Loucy (cell line): ENCODE data around the gene SOD2.

Source experiments
- H2AFZ ChIP-seq: fragments of 200-600 bp; sonication (generic); 2 replicates; pipeline ENCODE4 v1.6.0; 2016; ENCODE audit warnings: antibody characterized with exemption, mild to moderate bottlenecking, low read length, moderate library complexity
- H3F3A ChIP-seq: fragments of 200-600 bp; 2 replicates; pipeline ENCODE4 v1.6.0; 2016; ENCODE audit warnings: antibody characterized with exemption, low read depth, mild to moderate bottlenecking
- H3K27me3 ChIP-seq: fragments of 200-600 bp; sonication (generic); 2 replicates; pipeline ENCODE4 v1.6.1; 2014; ENCODE audit warnings: low read length, mild to moderate bottlenecking; ENCODE audit not compliant: insufficient read depth, poor library complexity, severe bottlenecking
- H3K36me3 ChIP-seq: fragments of 200-600 bp; sonication (generic); 2 replicates; pipeline ENCODE4 v1.6.1; 2016; ENCODE audit warnings: low read length; ENCODE audit not compliant: insufficient read depth
- H3K4me1 ChIP-seq: fragments of 200-600 bp; sonication (generic); 2 replicates; pipeline ENCODE4 v1.5.1; 2014; ENCODE audit warnings: low read length, mild to moderate bottlenecking; ENCODE audit not compliant: insufficient read depth, poor library complexity, severe bottlenecking
- H3K4me2 ChIP-seq: fragments of 200-600 bp; sonication (generic); 2 replicates; pipeline ENCODE4 v1.6.0; 2014; ENCODE audit warnings: antibody characterized with exemption, low read length, low read depth, mild to moderate bottlenecking; ENCODE audit not compliant: poor library complexity, severe bottlenecking
- H3K4me3 ChIP-seq: fragments of 200-600 bp; sonication (generic); 2 replicates; pipeline ENCODE4 v1.5.1; 2014; ENCODE audit warnings: low read length, mild to moderate bottlenecking, mixed read lengths; ENCODE audit not compliant: poor library complexity, severe bottlenecking
- H3K79me2 ChIP-seq: fragments of 200-600 bp; sonication (generic); 2 replicates; pipeline ENCODE4 v1.6.1; 2014; ENCODE audit warnings: low read length; ENCODE audit not compliant: insufficient read depth
- H3K9ac ChIP-seq: fragments of 200-600 bp; sonication (generic); 2 replicates; pipeline ENCODE4 v1.6.0; 2014; ENCODE audit warnings: mild to moderate bottlenecking, low read depth, low read length, moderate library complexity; ENCODE audit not compliant: poor library complexity, severe bottlenecking
- H3K9me2 ChIP-seq: fragments of 200-600 bp; sonication (generic); replicated peaks from 2 replicates; pipeline ENCODE4 v1.6.1; 2016; ENCODE audit warnings: low read depth, low read length, mixed read lengths
- H3K9me3 ChIP-seq: fragments of 200-600 bp; sonication (generic); 2 replicates; pipeline ENCODE4 v1.6.1; 2014; ENCODE audit warnings: mild to moderate bottlenecking, antibody characterized with exemption, low read length, low read depth; ENCODE audit not compliant: insufficient read depth
- H4K20me1 ChIP-seq: fragments of 200-600 bp; sonication (generic); 2 replicates; pipeline ENCODE4 v1.6.0; 2014; ENCODE audit warnings: antibody characterized with exemption, low read length, mild to moderate bottlenecking; ENCODE audit not compliant: insufficient read depth, poor library complexity, severe bottlenecking
- EZH2phosphoT487 ChIP-seq: fragments of 200-600 bp; IDR thresholded peaks from 2 replicates; pipeline ENCODE4 v1.6.1; 2018; ENCODE audit warnings: antibody characterized with exemption, mild to moderate bottlenecking, moderate library complexity, borderline replicate concordance
- TF ChIP-seq, protein P1 (sequence below): fragments of 200-600 bp; sonication (generic); conservative IDR thresholded peaks from 2 replicates; pipeline ENCODE4 v1.5.1; 2014; ENCODE audit warnings: mild to moderate bottlenecking, antibody characterized with exemption, low read length

Gene SOD2

DNA sequence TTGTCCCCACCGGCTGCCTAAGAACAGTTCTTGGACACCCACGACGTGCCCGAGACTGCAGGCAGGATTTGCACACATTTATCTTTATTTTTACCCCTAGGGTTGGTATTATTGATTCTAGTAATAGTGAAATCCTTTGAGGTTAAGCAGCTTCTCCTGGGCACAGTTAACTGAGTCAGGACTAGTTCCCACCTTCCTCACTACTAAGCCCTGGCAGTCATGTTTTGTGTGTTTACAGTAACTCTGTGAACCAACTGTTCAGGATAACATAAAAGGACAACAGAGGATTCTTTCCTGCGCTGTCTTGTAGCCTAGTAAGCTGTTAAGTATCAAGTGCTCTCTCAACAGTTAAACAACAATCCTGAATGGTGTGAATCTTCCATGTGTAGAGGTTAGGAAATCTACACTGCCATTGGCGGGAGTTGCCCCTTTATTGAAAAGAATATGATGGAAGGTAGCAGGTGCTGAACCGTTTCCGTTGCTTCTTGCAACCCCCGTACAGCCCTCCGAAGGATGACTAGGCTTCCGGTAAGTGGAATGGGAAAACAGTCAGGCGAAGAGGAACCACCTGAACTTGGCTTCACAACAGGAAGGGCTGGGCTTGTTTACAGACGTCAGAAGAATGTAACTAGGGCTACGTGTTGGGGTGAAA, 979 bp upstream of the SOD2 start:
- no peaks in the 10 kb centered on the region for H3K9me2 ChIP-seq

DNA sequence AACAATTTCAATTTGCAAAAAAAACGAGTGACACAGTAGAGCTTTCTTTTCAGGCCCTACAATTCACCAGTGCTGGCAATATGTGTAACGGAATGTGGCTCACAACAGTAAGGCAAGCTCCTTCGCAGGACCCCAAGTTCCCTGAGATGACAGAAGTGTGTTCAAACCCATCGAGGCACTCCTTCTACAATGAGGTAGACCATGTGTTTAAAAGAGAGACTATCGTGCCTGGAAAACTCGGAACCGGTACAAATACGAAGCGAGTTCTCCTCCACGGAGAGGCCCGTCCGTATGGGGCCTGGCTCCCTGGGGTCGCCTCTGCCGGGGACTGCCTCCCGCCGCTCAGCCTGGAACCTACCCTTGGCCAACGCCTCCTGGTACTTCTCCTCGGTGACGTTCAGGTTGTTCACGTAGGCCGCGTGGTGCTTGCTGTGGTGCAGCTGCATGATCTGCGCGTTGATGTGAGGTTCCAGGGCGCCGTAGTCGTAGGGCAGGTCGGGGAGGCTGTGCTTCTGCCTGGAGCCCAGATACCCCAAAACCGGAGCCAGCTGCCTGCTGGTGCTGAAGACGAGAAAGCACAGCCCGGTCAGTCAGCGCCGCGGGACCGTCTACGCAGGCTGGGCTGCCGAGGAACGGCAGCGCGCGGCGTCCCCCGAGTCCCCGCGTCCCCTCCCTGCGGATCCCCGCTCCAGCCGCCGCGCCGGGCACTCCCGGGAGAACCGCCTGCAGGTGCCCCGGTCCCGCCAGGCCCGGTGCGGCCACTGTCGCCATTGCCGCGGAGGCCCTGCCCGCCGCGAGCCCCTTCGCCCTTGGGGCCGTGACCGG, 526 bp downstream of the SOD2 start:
- Histone ChIP-seq H3K9me3 (no peaks in the 10 kb centered on the region), H3K9ac (peak overlapping the region; percentile 77), H3K36me3 (no peaks in the 10 kb centered on the region), H3K4me2 (peak overlapping the region; percentile 94), H3K4me3 (peak overlapping the region; percentile 76), H3F3A (no peaks in the 10 kb centered on the region), H3K9me2 (no peaks in the 10 kb centered on the region), H3K4me1 (peaks cover 39% of the 10 kb centered on the region), H2AFZ (peak overlapping the region; percentile 26), H3K27me3 (no peaks in the 10 kb centered on the region), H3K79me2 (peaks cover 52% of the 10 kb centered on the region), H4K20me1 (peaks cover 12% of the 10 kb centered on the region)
- TF ChIP-seq EZH2phosphoT487, result no peak
- TF ChIP-seq, protein P1, sequence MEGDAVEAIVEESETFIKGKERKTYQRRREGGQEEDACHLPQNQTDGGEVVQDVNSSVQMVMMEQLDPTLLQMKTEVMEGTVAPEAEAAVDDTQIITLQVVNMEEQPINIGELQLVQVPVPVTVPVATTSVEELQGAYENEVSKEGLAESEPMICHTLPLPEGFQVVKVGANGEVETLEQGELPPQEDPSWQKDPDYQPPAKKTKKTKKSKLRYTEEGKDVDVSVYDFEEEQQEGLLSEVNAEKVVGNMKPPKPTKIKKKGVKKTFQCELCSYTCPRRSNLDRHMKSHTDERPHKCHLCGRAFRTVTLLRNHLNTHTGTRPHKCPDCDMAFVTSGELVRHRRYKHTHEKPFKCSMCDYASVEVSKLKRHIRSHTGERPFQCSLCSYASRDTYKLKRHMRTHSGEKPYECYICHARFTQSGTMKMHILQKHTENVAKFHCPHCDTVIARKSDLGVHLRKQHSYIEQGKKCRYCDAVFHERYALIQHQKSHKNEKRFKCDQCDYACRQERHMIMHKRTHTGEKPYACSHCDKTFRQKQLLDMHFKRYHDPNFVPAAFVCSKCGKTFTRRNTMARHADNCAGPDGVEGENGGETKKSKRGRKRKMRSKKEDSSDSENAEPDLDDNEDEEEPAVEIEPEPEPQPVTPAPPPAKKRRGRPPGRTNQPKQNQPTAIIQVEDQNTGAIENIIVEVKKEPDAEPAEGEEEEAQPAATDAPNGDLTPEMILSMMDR, result no peak

More for the DNA sequence above, 979 bp upstream of the SOD2 start:
- Histone ChIP-seq H2AFZ (peak overlapping the region; percentile 94), H3K4me3 (peak overlapping the region; percentile 76), H3F3A (no peaks in the 10 kb centered on the region), H3K4me2 (peak overlapping the region; percentile 99), H3K4me1 (peaks cover 25% of the 10 kb centered on the region), H4K20me1 (peaks cover 12% of the 10 kb centered on the region), H3K36me3 (no peaks in the 10 kb centered on the region), H3K9ac (peak overlapping the region; percentile 77), H3K9me3 (no peaks in the 10 kb centered on the region), H3K79me2 (peaks cover 39% of the 10 kb centered on the region), H3K27me3 (no peaks in the 10 kb centered on the region)
- TF ChIP-seq, protein P1, result no peak
- TF ChIP-seq EZH2phosphoT487, result no peak

DNA sequence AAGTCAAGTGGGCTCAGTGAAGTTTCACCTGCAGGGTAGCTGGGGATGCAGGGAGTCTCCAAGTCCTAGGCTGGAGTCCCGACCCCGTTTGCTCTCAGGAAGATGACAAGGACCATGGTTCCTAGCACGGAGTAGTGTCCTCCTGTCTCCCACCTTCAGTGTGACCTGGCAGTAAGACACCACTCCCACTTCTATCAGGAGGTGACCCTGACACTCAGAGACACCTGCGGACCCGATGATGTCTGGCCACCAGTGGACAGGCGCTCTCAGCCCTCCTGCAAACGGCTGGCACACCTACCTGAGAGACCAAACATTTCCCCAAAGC, 1.1 kb downstream of the SOD2 start:
- no peaks in the 10 kb centered on the region for H3K27me3 ChIP-seq
- H3K4me3 ChIP-seq, result peak overlapping the region; percentile 76
- H3K79me2 ChIP-seq, result peaks cover 52% of the 10 kb centered on the region
- no peaks in the 10 kb centered on the region for H3K36me3 ChIP-seq
- H3K4me2 ChIP-seq, result peak overlapping the region; percentile 94
- no peaks in the 10 kb centered on the region for H3K9me3 ChIP-seq
- peaks cover 45% of the 10 kb centered on the region for H3K4me1 ChIP-seq
- no peak for TF ChIP-seq EZH2phosphoT487
- TF ChIP-seq, protein P1, result no peak
- no peaks in the 10 kb centered on the region for H3K9me2 ChIP-seq
- H4K20me1 ChIP-seq, result peaks cover 12% of the 10 kb centered on the region
- H2AFZ ChIP-seq, result no peak overlapping the region
- peaks cover 4% of the 10 kb centered on the region; the same call in 1 of the 2 replicates for H3F3A ChIP-seq
- H3K9ac ChIP-seq, result peak overlapping the region; percentile 77
